Astrocyte of the cerebellum (primary cell): ENCODE data around the gene PSMB10.
"Not testable (repeated sequence)": the region's sequence is repeated elsewhere in the genome, so short reads cannot be mapped to it uniquely, and the experiment has no call there.

Experiments
- DNase-seq: peaks from one replicate; pipeline ENCODE4 v3.0.0-alpha.2; 2011; ENCODE audit warnings: low read depth
- H3K4me3 ChIP-seq: 2 replicates; pipeline ENCODE4 v1.5.1; 2011; ENCODE audit warnings: mild to moderate bottlenecking, low read depth, low read length, moderate library complexity
- CTCF ChIP-seq: IDR thresholded peaks from 2 replicates; pipeline ENCODE4 v1.5.1; 2012; ENCODE audit warnings: low read length, low read depth, moderate library complexity, mild to moderate bottlenecking; ENCODE audit errors: missing control alignments
- in situ Hi-C: cut with HindIII; loops from 2 replicates; pipeline ENCODE4 v1.10.0; 2017; ENCODE audit warnings: low sequenced_read_pairs

PSMB10 gene

GRCh38 chr16:67915831-67916723 is 20.6 kb downstream of the PSMB10 start:
- in situ Hi-C loops = loop anchor here (25.0 kb wide), 1 partner anchor 96 kb away; the partner anchor contains the start of genes DDX28, DPEP2NB and DUS2
- no peak overlapping the region for H3K4me3 ChIP-seq
- no peak for TF ChIP-seq CTCF
- no peak for DNase-seq

- in situ Hi-C loops = loop anchor here (25.0 kb wide), 1 partner anchor 97 kb away; the partner anchor contains the start of genes DDX28, DPEP2NB and DUS2
- not testable (repeated sequence) for DNase-seq, H3K4me3 ChIP-seq
These were observed 21.2 kb downstream of the PSMB10 start for GRCh38 chr16:67915496-67915769.

DNA sequence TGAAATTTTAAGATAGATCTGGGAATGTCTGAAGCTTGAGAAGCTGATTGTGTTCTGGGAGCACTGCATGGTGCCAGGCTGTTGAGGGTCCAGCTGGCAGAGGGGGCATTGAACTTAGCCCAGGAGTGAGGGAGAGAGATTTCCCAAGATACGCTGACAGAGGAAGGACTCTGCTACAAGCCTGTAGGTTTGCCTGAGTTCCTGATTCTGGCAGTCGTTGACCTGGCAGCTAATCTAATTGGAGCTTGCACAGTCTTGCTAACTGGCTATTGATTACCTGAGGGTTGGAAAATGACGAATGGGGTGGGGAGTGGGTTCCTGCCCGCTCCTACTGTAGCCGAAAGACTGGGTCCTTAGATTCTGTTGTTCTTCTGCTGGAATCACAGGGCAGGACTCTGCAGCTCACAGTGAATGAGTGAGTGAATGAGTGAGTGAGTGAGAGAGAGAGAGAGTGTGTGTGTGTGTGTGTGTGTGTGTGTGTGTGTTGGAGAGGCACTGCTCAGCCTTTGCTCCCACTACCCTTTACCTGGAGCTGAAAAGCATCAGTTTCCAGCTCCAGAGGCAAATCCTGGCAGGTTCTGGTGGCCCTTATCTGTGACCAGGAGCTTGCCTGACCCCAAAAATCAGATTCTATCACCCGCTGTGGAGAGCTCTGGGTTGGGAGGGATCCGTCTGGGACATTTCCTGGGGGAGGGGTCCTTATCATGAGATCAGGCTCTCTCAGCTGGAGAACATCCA is 21.7 kb downstream of the PSMB10 start:
- no peak overlapping the region for H3K4me3 ChIP-seq
- no peak for TF ChIP-seq CTCF
- DNase-seq = no peak
- in situ Hi-C loops = loop anchor here (5.0 to 25.0 kb wide), 2 partner anchors 93 to 97 kb away; partner anchors contain the start of genes DDX28, DPEP2NB and DUS2

DNA sequence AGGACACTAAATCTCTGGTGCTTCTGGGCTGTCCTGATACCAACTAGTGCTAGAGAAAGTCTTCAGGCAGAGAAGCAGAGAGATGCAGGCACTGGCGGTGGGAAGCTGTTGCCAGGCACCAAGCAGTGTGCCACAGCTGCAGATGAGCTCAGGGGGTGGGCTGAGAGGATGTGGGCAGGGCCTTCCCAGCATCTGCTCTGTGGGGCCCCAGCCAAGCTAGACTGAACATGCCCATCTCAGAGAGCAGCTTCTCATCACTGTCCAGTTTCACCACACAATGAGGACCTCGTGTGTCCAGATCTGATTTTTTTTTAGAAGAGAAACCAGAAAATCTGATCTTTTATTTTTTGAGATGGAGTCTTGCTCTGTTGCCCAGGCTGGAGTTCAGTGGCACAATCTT is 26.5 kb downstream of the PSMB10 start:
- no peak for TF ChIP-seq CTCF
- no peak overlapping the region for H3K4me3 ChIP-seq
- no peak for DNase-seq
- in situ Hi-C loops = loop anchor here (5.0 to 25.0 kb wide), 2 partner anchors 88 to 102 kb away; partner anchors contain the start of genes DDX28, DPEP2NB and DUS2

- DNase-seq = no peak
- in situ Hi-C loops = loop anchor here (25.0 kb wide), 1 partner anchor 103 kb away; the partner anchor contains the start of genes DDX28, DPEP2NB and DUS2
- H3K4me3 ChIP-seq = no peak overlapping the region
- TF ChIP-seq CTCF = no peak
These were observed 27.5 kb downstream of the PSMB10 start for GRCh38 chr16:67909056-67909742.

DNA sequence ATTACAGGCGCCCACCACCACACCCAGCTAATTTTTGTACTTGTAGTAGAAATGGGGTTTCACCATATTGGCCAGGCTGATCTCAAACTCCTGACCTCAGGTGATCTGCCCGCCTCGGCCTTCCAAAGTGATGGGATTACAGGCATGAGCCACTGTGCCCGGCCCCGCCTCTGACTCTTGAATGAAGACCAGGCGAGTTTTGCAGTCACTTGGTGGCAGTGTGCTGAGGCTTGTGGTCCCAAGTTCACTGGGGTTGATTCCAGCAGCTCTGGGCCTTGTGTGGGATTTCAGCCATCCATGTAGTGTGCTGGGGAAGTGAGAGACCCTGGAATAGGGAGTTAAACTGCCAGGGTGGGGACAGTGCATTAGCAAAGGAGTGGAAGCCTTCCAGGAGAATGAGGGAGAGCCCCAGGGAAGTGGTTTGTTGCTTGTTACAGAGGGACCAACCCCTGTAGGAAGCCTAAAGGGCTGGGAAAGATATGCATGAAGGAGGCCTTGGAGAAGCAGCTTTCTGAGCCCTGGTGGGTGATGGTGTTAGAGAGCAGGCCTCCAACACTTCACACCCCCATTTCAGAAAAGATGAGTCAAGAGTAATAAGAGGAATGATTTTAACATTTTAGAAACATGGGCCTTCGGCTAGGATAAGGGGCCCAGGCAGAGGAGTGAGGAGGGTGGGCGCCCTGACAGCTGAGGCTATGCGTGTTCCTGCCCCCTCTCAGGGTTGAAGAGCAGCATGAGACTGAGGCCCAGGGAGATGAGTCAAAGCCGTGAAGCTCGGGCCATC is 29.1 kb downstream of the PSMB10 start:
- in situ Hi-C loops = loop anchor here (25.0 kb wide), 1 partner anchor 105 kb away; the partner anchor contains the start of genes DDX28, DPEP2NB and DUS2

More for the DNA sequence above, 29.1 kb downstream of the PSMB10 start:
- no peak for DNase-seq
- no peak for TF ChIP-seq CTCF
- H3K4me3 ChIP-seq = no peak overlapping the region
